GM19193 (cell line): ENCODE results near the gene EFEMP1.

ENCODE experiments used
- POLR2A ChIP-seq: IDR thresholded peaks from 4 replicates; pipeline ENCODE4 v1.6.1; 2011; ENCODE audit not compliant: insufficient read depth, insufficient read length; ENCODE audit errors: extremely low read depth

EFEMP1 gene

DNA sequence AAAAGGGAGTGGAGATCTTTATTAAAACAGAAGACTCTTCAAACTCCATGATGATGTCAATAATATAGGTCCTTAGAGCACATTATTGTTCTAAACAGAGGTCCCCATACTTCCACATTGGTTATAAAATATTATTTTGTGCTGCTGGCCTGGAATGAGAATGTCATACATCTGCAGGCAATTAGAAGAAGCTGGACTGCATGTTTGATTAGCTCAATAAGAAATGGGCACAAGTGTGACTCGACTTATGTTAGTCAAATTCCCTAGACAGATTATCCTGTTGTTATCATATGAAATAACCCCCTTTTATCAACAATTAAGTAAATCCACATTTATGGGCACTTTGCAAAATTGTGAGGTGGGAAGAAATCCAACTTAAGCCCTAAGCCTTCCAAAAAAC, 8.8 kb downstream of the EFEMP1 start:
- no peak for TF ChIP-seq POLR2A

DNA sequence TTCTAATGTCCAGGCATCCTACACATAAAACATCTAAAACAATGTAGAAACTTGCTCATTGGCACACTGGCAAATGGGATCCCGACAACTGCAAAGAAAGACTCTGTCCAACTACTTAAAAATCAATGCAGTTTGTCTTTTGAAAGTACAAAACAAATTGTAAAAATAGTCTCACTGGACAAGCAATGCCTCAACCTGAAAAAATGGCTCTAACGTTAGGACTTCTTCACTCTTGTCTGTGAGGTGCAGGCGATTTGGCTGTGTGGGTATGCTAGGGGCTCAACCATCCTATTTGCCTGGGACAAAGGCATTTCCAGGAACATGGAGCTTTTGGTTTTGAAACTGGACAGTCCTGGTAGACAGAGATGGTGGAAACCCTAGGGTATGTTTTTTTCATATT, 10.7 kb downstream of the EFEMP1 start:
- no peak for TF ChIP-seq POLR2A

DNA sequence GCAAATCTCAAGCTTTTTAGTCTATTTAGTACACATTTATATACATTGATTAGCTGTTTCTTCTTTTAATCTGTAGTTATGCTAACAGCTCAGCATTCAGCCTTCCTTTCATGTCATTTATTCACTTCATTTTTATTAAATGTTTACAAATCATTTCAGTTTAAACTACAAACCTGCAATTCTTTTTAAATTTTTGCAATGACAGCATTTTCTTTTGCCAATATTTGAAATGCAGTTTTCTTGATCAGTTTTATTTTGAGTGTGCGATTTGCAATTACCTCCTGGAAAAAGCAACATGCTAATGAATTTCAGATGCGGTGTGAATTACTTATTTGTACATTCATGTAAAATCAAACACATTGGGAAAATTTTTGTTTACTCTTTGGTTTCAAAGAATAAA, 13.5 kb downstream of the EFEMP1 start:
- TF ChIP-seq POLR2A: no peak

DNA sequence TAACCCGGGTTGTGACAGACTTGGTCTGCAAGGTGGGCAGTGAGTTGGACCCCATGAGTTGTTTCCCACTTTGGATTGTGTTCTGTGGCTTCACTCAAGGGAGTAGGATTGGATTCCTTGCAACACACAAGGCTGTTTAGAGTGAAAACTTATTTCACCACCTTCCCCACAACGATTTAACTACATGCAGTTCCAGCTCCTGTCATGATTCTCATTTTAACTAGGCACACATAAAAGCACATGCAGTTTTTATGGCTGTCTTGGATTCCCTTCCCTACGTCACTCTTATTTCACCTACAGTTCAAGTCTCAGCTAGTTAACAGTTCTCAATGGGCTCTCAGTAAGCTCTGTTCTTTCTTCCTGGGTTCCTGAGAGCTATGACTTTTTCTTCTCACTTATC, 15.9 kb downstream of the EFEMP1 start:
- TF ChIP-seq POLR2A: no peak

DNA sequence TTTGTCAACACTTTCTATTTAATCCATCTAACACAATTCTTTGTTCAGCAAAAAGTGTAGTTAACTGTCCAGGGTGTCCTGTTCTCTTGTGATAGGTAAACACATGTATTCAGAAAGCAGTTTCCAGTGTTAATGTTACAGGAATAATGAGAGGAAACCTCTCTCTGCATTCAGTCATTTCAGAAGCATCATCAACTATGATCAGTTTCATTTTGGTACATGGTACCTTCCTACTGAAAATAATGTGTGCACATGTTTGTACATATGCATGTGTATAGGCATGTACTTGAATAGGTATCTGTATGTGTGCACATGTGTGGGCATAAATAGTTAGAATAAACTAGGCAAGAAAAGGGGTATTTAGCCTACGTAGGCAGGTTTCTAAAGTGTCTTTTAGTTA, 16.6 kb downstream of the EFEMP1 start:
- TF ChIP-seq POLR2A: no peak

DNA sequence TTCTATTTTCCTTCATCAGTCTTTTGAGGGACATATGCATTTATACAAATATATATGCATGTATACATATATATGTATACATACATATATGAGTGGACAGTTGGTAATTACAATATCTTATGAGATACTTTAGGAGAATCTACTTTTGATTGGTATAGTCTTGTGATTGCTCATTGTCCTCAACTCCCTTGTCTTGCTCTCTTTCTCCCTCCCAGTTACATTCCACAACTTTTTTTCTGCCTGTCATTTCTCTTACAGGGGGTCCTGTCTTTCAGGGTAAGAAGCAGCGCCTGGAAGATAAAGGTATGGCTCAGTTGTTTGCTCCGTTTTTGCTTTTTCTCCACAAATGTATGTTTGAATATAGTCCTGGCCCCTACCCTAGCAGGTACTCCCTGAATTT, 19.9 kb downstream of the EFEMP1 start:
- TF ChIP-seq POLR2A: no peak

DNA sequence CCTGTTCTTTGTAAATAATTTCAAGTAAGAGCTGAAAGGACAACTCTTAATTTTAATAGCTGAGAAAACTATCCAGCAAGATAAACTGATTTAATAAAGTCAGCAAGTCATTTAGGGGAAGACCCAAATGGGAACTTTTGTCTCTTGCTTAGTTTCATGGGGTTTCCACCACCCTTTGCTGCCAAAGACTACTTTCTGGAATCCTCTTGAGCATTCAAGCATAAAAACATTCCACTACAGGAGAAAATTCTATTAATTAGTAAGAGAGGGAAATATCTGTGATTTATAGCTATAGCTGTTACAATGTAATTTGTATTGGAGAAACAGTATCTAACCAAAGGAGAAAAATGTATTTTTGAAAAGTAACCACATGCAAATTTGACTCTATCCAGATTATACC, 20.6 kb downstream of the EFEMP1 start:
- TF ChIP-seq POLR2A: no peak

DNA sequence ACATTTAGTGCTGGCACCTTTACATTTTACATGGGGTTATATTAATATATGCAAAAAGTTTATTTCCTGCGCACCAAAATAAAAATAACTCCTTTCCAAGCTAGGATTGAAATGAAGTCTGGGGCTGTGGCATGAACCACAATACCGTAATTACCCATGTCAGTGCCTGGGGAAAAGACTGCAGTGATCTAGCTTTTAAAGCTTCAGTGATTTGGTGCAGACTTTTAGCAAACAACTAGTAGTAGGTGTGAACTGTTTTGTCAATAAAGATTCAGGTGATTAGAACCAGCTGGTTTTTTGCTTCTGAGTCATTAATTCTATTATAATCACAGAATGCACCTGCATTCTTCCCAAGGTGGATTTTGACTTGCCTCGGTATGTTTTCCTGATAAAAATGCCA, 21.2 kb downstream of the EFEMP1 start:
- no peak for TF ChIP-seq POLR2A

DNA sequence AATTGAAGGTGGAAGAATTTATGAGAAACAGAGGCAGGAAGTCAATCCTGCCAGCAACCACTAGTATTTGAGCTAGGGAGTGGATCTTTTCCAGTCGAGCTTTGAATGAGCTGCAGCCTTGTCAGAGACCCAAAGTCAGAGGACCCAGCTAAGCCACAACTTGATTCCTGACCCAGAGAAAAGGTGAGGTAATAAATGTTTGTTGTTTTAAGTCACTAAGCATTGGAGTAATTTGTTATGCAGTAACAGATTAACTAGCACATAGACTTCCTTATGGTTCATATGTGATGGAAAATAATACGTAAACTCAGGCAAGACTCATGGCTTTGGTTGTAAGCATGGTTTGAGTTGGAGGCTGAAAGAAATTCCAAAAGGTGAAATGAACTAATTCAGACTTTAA, 21.6 kb downstream of the EFEMP1 start:
- TF ChIP-seq POLR2A: no peak

DNA sequence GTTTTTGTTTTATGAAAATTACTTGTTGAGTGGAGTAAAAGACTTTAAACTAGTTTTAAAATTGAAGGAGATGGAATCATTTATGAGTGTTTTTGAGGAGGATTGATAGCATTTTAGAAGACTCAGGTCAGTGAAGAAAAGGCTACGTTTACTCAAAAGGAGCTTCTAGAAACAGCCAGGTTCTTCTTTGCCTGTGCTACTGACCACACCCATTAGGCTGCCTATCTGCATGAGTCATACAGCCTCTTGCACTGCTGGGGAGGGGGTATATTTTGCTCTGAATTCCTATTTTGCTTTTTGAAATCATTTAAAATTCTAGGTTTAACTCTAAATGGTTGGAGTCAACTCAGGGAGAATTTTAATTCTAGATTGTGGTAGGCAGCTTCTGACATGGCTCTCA, 22.3 kb downstream of the EFEMP1 start:
- no peak for TF ChIP-seq POLR2A

DNA sequence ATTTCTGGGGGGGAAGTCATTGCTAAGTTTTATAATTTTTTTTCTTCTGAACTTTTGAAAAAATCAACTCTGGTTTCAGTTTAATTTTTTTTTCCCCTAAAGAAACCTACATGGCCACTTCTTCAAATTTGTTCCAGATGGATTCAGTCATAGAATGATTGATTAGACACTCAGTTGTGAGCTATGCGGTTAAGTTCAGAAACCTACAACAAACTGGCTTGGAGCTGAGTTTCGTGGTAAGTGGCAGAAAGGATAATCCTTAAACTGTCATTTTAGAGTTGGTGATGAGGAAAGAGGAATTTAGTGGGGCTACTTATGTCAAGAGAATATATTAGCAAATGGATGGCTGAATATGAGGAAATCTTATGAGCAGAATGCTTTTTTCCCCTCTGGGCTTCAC, 23.7 kb downstream of the EFEMP1 start:
- TF ChIP-seq POLR2A: no peak

DNA sequence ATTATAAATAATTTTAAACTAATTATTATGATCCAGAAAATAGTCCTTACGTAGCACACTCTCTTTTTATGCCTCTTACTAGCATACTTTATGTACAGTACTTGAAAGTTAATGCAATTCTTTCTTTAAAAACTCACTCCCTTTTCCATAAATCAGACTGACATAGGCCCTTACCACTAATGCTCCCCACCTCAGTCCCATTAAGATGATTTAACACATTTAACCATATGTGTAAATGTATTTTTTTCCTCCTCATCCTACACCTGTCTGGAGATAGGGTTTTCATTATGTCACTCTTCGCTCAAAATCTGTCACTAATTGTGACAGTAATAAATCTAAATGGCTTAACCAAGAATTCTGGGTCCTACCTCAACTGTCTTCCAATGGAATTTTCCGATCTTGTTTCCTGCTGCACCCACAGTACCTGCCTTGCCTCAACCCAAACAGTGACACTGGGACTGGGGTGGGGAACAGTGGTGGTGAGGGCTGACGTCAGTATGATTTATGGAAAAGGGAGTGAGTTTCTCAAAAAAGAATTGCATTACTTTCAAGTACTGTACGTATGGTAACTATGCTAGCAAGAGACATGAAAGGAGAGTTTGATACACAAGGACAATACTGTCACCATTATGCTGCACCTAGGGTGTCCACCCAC, 25.1 kb downstream of the EFEMP1 start:
- TF ChIP-seq POLR2A: no peak

DNA sequence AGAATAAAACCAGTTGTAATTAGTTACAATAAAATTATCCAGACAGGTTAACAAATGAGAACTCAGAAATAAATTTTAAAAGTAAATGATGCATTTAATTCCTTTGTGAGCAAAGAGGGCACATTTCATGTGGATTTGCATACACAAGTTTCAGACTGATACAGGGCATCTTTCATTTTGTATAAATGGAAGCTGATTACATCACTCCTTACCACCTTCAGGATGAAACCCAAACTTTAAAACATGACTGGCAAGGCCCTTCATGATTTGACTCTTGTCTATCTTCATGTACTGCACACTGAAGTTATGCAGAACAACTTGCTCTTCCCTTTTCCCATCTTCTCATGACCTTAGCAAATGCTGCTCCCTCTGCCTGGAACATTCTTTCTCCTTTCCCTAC, 26.9 kb downstream of the EFEMP1 start:
- TF ChIP-seq POLR2A: no peak

DNA sequence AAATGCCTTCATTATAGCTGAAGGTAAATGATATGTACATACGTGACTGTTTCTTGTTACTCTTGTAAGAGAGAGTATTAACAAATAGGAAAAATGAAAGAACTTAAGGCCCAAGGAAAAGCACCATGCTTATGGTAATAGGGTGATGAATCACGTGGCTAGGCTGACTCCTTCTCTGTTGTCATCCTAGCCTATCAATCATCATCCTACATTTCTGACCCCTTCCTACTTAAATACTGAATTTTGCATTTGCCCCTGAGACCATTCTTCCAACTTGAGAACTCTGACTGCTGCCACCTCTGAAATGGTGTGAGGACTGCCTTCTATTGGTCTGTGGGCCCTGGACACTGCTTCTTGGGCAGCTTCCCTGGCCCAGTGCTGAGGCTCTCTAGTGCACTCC, 28.9 kb downstream of the EFEMP1 start:
- TF ChIP-seq POLR2A: no peak

DNA sequence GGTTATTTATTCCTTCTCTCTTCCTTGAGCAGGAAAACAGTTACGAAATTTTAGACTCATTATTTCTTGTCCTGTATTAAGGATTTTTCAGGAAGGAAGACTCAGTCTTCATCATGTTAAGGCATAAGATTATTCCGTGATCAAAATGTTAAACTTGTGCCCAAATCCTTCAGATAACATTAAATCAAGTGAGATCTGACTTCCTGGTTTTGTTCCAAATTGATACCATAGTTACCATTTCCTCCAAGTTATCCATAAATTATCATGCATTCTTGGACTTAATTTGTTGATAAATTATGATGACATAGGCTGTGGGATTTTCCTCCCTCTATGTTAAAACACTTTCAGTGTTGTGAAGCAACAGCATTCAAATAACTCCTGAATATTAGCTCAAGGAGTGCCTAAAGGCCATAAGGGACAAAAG, 31.9 kb downstream of the EFEMP1 start:
- TF ChIP-seq POLR2A: no peak

DNA sequence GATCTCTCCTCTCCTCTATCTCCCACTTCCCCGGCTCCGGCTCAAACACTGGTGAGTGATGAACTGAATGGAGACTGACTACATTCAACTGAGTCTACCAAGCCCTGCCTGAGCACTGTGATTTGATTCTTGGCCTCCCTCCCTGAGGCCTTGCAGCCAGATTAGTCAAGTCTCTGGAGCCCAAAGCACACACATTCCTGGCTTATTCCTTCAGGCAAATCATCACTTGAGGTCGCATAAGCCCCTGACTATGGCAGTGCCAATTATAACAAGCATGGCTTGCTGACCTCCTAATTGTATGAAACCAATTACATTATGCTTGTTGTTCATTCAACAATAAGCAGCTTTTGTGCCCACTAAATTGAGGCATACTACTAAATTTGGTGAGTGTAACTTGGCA, 34.6 kb downstream of the EFEMP1 start:
- no peak for TF ChIP-seq POLR2A
